ENCODE data around the gene SEC14L3. TPM values are rescaled to one million over a fixed set of nuclear protein-coding genes. Genes with fewer than 3 reads are reported as not detected.

Gene SEC14L3
- total RNA-seq, 4 donors from 2014 or later, result not detected

- H3K4me1 ChIP-seq, result peaks cover 0 to 19% (median 7%) of the 10 kb centered on the region in 4 donors
- no peak for DNase-seq (ENCODE audit: low spot score in 2 of 2)
- no peak overlapping the region for H3K27ac ChIP-seq
- no peak for TF ChIP-seq POLR2A (IDR thresholded peaks at IDR 0.05)
- no peak for TF ChIP-seq EP300 (IDR thresholded peaks at IDR 0.05)
- no peak for TF ChIP-seq CTCF (IDR thresholded peaks at IDR 0.05)
- no peaks in the 10 kb centered on the region for H3K36me3 ChIP-seq
- H3K9me3 ChIP-seq, result no peaks in the 10 kb centered on the region
- no peak overlapping the region for H3K4me3 ChIP-seq
- H3K27me3 ChIP-seq, result no peaks in the 10 kb centered on the region
- 50 to 59% methylated on average over 4 of the region's 4 CpGs for WGBS, 2 donors
Measured at GRCh38 chr22:30429887-30430286, 41.9 kb downstream of the SEC14L3 start.

- no peaks in the 10 kb centered on the region for H3K27me3 ChIP-seq
- no peak overlapping the region for H3K4me3 ChIP-seq
- no peaks in the 10 kb centered on the region for H3K9me3 ChIP-seq
- TF ChIP-seq CTCF (IDR thresholded peaks at IDR 0.05) (no peak), EP300 (IDR thresholded peaks at IDR 0.05) (no peak), POLR2A (IDR thresholded peaks at IDR 0.05) (no peak)
- H3K27ac ChIP-seq, result no peak overlapping the region
- no peak for DNase-seq (ENCODE audit: low spot score in 2 of 2)
- 63 to 94% methylated on average over 1 of the region's 1 CpG for WGBS, 2 donors
- peaks cover 0 to 29% (median 16%) of the 10 kb centered on the region in 4 donors for H3K4me1 ChIP-seq
- no peaks in the 10 kb centered on the region for H3K36me3 ChIP-seq
Measured at GRCh38 chr22:30427871-30428270, 43.9 kb downstream of the SEC14L3 start.

- Histone ChIP-seq H3K9me3 (no peaks in the 10 kb centered on the region), H3K27ac (peak overlapping the region in 3 of 4 donors; percentile 69 to 84 (median 80)), H3K36me3 (no peaks in the 10 kb centered on the region), H3K4me3 (peak overlapping the region; percentile 59 to 81 (median 60)), H3K4me1 (peaks cover 6 to 41% (median 27%) of the 10 kb centered on the region in 4 donors), H3K27me3 (no peaks in the 10 kb centered on the region)
- 34 to 42% methylated on average over 23 to 28 of the region's 29 CpGs for WGBS, 2 donors
- peak; percentile 46 to 77 for DNase-seq (ENCODE audit: low spot score in 2 of 2)
- TF ChIP-seq POLR2A (IDR thresholded peaks at IDR 0.05) (no peak), CTCF (IDR thresholded peaks at IDR 0.05) (peak; percentile 43 to 65 (median 53)), EP300 (IDR thresholded peaks at IDR 0.05) (peak in 1 of 2 donors; percentile 63)
Measured at GRCh38 chr22:30426388-30427353, 45.1 kb downstream of the SEC14L3 start.

DNA sequence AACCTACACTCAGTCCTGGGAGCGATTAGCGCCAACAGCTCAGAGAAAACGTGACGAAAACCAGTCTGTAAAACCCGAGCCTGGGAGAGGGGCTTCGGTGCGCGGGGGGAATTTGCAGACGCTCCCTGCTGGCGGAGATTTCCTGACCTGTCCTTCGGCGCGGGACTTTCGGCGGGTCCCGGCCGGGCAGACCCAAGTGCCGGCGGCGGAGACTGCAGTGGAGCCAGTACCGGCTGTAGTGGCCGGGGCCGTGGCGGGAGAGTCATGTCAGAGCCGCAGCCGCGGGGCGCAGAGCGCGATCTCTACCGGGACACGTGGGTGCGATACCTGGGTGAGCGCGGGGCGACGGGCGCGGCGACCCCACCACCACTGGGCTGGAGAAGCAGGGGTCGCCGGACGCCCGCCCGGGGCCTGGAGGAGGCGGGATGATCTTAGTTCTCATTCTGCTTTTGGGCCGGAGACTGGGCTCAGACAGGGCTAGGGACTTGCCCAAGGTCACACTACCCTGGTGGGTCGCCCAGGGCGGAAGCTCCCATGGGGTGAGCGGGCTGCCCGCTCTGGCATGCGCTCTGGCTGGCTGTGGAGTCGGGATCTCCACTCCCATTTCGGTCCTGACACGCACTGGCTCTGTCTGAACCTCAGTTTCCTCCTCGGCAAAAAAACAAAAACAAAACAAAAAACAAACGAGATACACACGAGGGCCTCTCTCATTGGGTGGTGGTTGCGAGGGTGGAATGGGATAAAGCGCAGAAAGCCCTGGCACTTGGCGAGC, 46.0 kb downstream of the SEC14L3 start, which contains the start of gene MTFP1:
Gene MTFP1, plus strand, starts transcription at position 153 of the 772 bp plus-strand sequence. Its CDS starts 112 bp downstream, at position 265.
- DNase-seq (ENCODE audit: low spot score in 2 of 2), result peak in 1 of 2 donors; percentile 25
- Histone ChIP-seq H3K4me3 (peak within 1 kb of the TSS; percentile 59 to 83 (median 70)), H3K4me1 (peaks cover 6 to 48% (median 32%) of the 10 kb centered on the region in 4 donors), H3K27ac (peak within 1 kb of the TSS; percentile 80 to 98 (median 92)), H3K36me3 (peaks cover 0 to 1% (median 0%) of the 10 kb centered on the region in 3 donors), H3K27me3 (no peaks in the 10 kb centered on the region), H3K9me3 (no peaks in the 10 kb centered on the region)
- TF ChIP-seq CTCF (IDR thresholded peaks at IDR 0.05), result peak in 1 of 5 experiments; percentile 24
- no peak for TF ChIP-seq EP300 (IDR thresholded peaks at IDR 0.05)
- WGBS, 2 donors, result 1 to 4% methylated on average over 37 to 56 of the region's 61 CpGs
